HG02885 (cell line): ENCODE results near the gene GRAMD1B.

Experiments
- ATAC-seq: cut with Tn5 transposase; IDR thresholded peaks from one replicate; pipeline ENCODE4 v1.9.1; 2021; ENCODE audit warnings: mild to moderate bottlenecking; ENCODE audit not compliant: unreplicated experiment, poor library complexity

GRAMD1B gene

GRCh38 chr11:123429913-123430720 is at the start of gene GRAMD1B:
TSS of gene GRAMD1B (plus strand) at chr11:123430269. CDS start at chr11:123430793, 524 bp downstream.
- ATAC-seq: peak; percentile 69

GRCh38 chr11:123381149-123381548 is 48.9 kb upstream of the GRAMD1B start:
- no peak for ATAC-seq

GRCh38 chr11:123381817-123382554 is 48.1 kb upstream of the GRAMD1B start:
- ATAC-seq: peak; percentile 72

- ATAC-seq: peak; percentile 22
These were observed 47.5 kb upstream of the GRAMD1B start for GRCh38 chr11:123382555-123383074.

GRCh38 chr11:123384116-123384515 is 46.0 kb upstream of the GRAMD1B start:
- no peak for ATAC-seq

- ATAC-seq: no peak
These were observed 43.1 kb upstream of the GRAMD1B start for GRCh38 chr11:123386796-123387510.

- no peak for ATAC-seq
These were observed 41.4 kb upstream of the GRAMD1B start for GRCh38 chr11:123388640-123389039.

GRCh38 chr11:123390146-123390545 is 39.9 kb upstream of the GRAMD1B start:
- no peak for ATAC-seq

- ATAC-seq: no peak
These were observed 38.3 kb upstream of the GRAMD1B start for GRCh38 chr11:123391646-123392348.

- ATAC-seq: no peak
These were observed 37.6 kb upstream of the GRAMD1B start for GRCh38 chr11:123392431-123392830.

GRCh38 chr11:123392844-123393243 is 37.2 kb upstream of the GRAMD1B start:
- no peak for ATAC-seq

- ATAC-seq: no peak
These were observed 36.6 kb upstream of the GRAMD1B start for GRCh38 chr11:123393312-123393927.

GRCh38 chr11:123404676-123405075 is 25.4 kb upstream of the GRAMD1B start:
- no peak for ATAC-seq

GRCh38 chr11:123405123-123405592 is 24.9 kb upstream of the GRAMD1B start:
- ATAC-seq: peak; percentile 56

- ATAC-seq: peak; percentile 51
These were observed 23.5 kb upstream of the GRAMD1B start for GRCh38 chr11:123406441-123407129.

GRCh38 chr11:123407130-123407995 is 22.7 kb upstream of the GRAMD1B start:
- no peak for ATAC-seq

GRCh38 chr11:123407996-123408597 is 22.0 kb upstream of the GRAMD1B start:
- ATAC-seq: no peak
